Fibroblast of skin of left quadriceps (primary cell): Measurements from ENCODE around the gene ANO7.

Source experiments
- DNase-seq, 2 experiments: peaks; one replicate each; pipeline ENCODE4 v3.0.0-alpha.2; 2013; ENCODE audit warnings: low read depth in 2 of 2

The ANO7 gene

DNA sequence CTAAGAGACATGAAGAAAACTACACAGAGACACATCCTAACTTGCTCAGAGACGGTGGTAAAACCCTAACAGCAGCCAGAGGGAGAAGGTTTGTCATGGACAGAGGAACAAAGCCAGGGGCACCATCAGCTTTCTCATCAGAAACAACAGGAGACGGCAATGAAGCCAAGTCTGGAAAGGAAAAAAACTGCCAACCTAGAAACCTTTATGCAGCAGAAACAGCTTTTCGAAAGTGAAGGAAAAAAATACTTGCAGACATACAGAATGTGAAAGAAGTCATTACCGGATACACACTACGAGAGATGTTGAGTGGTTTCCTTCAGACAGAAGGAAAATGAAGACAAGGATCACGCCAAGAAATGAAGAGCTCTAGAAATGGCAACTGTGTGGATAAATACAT is 55.9 kb downstream of the ANO7 start:
- DNase-seq, result no peak

- DNase-seq, result no peak
Observed at GRCh38 chr2:241248289-241248688, 59.8 kb downstream of the ANO7 start.

DNA sequence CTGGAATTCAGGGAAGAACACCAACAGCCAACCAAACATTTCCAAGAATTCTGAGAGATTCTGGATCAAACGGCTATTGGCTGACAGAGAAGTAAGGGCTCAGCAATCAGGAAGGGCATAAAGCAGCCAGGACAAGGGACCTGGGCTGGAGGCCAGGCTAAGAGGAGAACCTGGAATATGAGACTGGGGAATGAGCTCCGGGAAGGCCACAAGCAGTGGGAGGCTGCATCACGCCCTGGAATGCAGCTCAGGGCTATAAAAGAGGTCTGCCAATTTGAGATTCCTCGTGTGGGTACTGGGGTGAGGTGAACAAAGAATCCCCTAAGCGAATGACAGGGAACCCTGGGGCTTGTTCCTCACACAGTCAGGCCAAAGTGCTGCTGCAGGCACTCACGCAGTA is 60.4 kb downstream of the ANO7 start:
- no peak for DNase-seq

DNA sequence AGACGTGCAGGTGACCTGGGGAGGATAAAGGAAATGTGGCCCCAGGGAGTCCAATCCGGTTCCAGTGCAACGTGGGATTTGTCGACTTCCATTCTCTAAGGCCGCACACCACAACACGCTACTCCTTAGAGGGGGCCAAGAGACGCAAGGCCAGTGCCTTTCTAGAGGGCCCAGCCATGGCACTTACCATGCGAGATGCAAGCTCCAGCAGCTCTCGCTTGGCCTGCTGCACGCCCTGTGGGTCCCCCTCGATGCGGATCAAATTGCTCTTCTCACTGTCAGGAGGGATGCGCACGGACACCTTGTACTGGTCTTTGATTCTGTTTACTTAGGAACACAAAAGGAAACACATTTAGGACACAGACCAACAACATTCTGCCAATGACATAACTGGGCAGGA is 61.2 kb downstream of the ANO7 start:
- no peak for DNase-seq

- DNase-seq, result no peak
Observed at GRCh38 chr2:241252778-241253475, 64.5 kb downstream of the ANO7 start.

DNA sequence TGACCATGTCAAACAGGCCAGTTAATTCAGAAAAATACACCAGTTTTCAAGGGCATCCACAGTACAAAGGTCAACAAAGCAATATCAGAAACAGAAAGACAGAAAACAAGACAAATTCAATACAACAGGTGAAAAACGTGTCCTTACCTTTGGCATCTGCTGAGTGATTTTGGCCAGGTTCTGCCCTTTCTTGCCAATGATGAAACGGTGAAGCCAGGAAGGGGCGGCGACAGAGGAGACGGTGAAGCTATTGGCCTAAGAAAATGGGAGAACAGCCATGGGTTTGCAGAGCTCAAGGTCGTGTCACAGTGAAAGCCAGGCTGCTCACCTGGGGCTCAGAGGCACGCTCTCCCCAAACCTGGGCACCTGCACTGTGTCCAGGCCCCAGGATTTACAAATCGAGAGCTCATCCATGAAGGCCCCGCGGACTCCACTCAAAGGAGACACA is 66.5 kb downstream of the ANO7 start:
- no peak for DNase-seq

- no peak for DNase-seq
Observed at GRCh38 chr2:241255542-241256167, 67.2 kb downstream of the ANO7 start.

GRCh38 chr2:241256168-241256545 is 67.7 kb downstream of the ANO7 start:
- DNase-seq, result no peak

- DNase-seq, result no peak
Observed at GRCh38 chr2:241257419-241258032, 69.0 kb downstream of the ANO7 start.

GRCh38 chr2:241258505-241259280 is 70.2 kb downstream of the ANO7 start:
- DNase-seq, result no peak

GRCh38 chr2:241260911-241261310 is 72.4 kb downstream of the ANO7 start:
- DNase-seq, result no peak

- DNase-seq, result no peak
Observed at GRCh38 chr2:241261628-241262027, 73.2 kb downstream of the ANO7 start.

DNA sequence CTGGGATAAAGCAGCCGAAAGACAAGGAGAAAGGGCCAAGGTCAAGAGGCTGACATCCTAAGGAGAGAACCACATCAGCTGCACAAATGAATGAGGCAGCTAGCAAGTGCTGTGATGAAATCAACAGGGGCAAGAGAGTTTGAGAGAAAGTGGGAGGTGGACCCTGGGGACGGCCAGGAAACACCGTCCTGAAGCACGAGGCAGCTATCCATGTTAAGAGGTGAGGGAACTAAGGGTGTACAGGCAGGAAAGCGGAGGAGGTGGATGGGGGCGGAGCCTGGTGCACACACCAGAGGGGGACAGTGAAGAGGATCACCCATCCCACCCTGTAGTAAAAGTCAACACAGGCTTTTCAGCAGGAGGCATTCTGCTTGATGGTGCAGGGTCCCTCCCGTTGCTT is 74.6 kb downstream of the ANO7 start:
- no peak for DNase-seq

DNA sequence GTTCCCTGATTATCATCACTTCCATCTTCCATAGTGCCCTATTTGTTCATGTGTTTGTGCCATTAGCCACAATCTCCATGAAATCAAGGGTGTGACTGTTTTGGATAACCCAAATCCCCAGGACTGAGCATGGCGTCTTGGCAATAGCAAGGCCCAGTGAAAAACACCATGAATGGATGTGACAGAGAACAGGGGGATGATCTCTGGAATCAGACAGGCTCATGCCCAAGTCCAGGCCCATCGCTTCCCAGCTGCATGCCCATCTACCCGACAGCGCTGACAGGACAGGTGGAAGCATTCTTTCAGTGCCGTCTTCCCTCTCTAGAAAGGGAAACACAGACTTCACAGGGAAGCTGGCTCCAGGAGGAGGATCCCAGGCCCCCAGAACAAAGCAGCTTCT is 77.0 kb downstream of the ANO7 start:
- no peak for DNase-seq

GRCh38 chr2:241267249-241268067 is 79.0 kb downstream of the ANO7 start:
- no peak for DNase-seq

- no peak for DNase-seq
Observed at GRCh38 chr2:241268306-241268705, 79.8 kb downstream of the ANO7 start.

DNA sequence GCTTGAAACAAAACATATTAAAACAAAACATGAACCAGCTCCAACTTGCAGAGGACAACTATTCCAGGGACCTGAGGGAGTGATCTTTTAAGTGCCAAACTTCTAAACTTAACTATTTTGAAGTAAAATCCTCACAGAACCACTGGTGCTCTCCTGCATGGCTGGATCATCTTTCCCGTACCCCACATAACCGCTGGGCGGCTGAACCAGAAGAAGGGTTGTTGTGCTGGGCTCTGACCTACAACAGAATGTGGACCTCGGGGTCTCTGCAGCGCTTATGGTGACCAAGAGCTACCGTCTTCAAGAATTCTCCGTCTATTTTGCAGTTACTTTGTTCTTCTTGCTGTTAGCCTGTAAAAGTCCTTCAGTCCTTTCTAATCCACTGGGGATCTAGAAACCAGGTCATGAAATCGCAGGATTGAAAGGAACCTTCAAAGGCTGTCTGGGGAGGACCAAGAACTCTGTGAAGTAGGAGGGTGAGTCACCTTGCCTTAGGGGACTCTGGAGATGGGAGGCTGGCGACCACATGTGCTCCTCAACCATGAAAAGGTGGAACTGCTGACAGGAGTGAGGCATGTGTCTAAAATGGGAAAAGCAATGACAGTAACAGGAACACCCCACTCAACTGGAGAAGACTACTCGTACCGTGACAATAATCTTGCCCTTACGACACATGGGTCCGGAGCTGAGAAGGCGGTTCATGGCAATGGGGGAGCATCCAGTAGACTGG is 80.4 kb downstream of the ANO7 start:
- DNase-seq, result peak in 1 of 2 experiments; percentile 10

DNA sequence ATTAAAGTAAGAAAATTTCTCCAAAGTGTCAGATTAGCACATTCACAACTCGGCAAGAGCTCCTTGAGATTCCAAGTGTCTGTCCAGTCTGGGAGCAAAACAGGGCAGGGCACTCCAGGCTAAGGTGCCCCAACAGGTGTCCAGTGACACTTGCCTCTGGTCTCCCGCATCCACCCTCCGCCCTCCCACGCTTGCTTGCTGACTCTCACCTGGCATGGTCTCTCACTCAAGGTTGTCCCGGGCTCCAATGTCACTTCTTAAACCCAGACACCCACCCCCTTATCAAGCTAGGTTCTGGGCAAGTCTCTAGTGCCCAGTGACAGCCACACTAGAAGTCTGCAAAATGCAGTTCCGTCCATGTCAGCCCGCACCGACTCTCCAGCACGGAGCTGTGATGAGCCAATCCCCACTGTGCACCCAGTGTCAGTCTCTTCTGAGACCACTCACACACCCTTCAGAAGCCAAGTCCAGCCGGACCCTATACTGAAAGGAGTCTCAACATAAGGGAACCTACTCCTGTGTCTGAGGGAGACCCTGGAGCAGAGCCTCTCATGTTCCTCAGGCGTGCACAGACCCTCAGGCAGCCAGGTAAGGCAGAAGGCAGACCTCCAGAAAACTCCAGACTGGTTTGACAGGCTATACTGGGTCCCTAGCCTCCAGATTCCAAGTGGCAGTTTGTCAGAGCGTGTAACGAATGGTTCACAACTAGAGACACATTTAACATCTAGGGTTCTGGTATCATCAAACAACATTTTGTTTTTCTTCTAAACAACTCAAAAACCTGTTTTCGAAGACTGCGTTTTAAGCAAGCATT is 81.4 kb downstream of the ANO7 start:
- no peak for DNase-seq

DNA sequence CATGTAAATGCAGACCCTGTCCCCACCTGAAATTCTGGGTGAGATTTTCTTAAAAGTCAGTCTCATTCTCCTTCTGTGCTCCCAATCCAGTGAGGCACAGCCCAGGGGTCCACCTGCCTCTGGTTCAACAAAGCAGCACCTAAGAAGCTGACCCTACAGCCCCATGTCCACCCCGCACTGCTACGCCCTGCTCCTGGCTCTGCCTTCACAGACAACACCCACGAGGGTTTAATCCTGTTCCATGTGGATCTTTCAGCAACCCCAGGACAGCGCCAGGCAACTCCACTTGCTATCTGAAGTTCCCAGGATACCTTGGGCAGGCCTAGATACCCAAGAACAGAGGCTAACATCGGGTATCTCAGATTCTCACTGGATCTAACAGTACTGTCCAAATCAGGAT is 82.1 kb downstream of the ANO7 start:
- no peak for DNase-seq

GRCh38 chr2:241271706-241272302 is 83.3 kb downstream of the ANO7 start:
- peak; percentile 43 to 44 for DNase-seq
